Thyroid gland (tissue), 4 donors: ENCODE measurements around the gene SERPINC1. TPM values are rescaled to one million over a fixed set of nuclear protein-coding genes. Genes with fewer than 3 reads are reported as not detected.

Experiments used
- DNase-seq, 2 donors: peaks; one replicate each; pipeline ENCODE4 v3.0.0-alpha.2; 2019
- H3K27ac ChIP-seq, 3 donors: fragments of 200-600 bp; sonication (generic); 1 replicate in 2 of 3; 2 replicates in 1 of 3; pipeline ENCODE4 v1.5.1; 2016 to 2019; ENCODE audit warnings: mild to moderate bottlenecking in 1 of 3, moderate library complexity in 1 of 3
- H3K27me3 ChIP-seq: fragments of 200-600 bp; sonication (generic); one replicate; pipeline ENCODE4 v1.5.1; 2019
- H3K36me3 ChIP-seq, 2 donors: fragments of 200-600 bp; sonication (generic); one replicate each; pipeline ENCODE4 v1.5.1; 2016 to 2019
- H3K4me1 ChIP-seq, 2 donors: fragments of 200-600 bp; sonication (generic); one replicate each; pipeline ENCODE4 v1.5.1; 2017 to 2019
- H3K4me3 ChIP-seq, 3 donors: fragments of 200-600 bp; sonication (generic); replicated peaks in 1 of 3; 1 replicate in 2 of 3; 2 replicates in 1 of 3; pipeline ENCODE4 v1.5.1; 2016; ENCODE audit warnings: mild to moderate bottlenecking in 1 of 3
- H3K9me3 ChIP-seq: fragments of 200-600 bp; sonication (generic); one replicate; pipeline ENCODE4 v1.5.1; 2017
- POLR2A ChIP-seq, 2 donors: fragments of 450-650 bp; IDR thresholded peaks; one replicate each; pipeline ENCODE4 v1.6.1; 2017; ENCODE audit warnings: antibody characterized with exemption in 2 of 2, mild to moderate bottlenecking in 2 of 2, moderate library complexity in 1 of 2
- WGBS, 2 donors: methylation state at CpG; one replicate each; pipeline ENCODE4 v1.1.5; 2017; 5-methylcytosine and 5-hydroxymethylcytosine counted together
- intact Hi-C: fragments of 100-400 bp; cut with DNase I; formaldehyde crosslinking; loops from one replicate; pipeline ENCODE4 v1.15.1; 2023
- total RNA-seq, 4 donors: library from RNA; depleted of rRNA; stranded (reverse); fragments of >200 nt; gene quantifications; one replicate each; pipeline ENCODE4 v1.2.3, GENCODE V29; 2016
- TF ChIP-seq, protein P1 (sequence below), 6 experiments: fragments of 200-600 bp in 3 of 6; fragments of 450-650 bp in 3 of 6; sonication (generic) in 3 of 6; IDR thresholded peaks; one replicate each; pipeline ENCODE4 v1.5.1; 2016 to 2019; ENCODE audit warnings: antibody characterized with exemption in 6 of 6, mild to moderate bottlenecking in 2 of 6, inconsistent platforms in 1 of 6, moderate library complexity in 1 of 6

Gene SERPINC1
- total RNA-seq, 4 donors from 2014 or later: not detected

DNA sequence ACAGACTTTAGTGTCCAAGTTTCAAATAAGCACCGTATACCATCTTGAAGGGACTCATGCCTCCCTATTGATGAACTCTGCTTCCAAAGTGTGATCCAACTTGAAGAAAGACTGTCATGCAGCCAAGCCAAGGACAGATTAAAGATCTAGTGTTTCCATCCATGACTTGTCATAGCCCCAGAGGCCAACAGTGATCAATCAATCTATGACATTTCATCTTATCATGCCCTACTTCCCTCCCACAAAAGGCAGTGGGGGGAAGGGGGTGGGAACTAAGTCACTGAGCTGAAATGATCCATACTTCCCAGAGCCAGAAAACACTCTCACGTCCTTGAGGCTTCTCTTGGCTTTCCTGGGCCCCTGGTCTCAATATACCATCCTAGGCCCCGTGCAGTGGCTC lies 4.0 kb downstream of the SERPINC1 start:
- Histone ChIP-seq H3K36me3 (no peaks in the 10 kb centered on the region), H3K27me3 (no peaks in the 10 kb centered on the region), H3K27ac (no peak overlapping the region), H3K4me3 (no peak overlapping the region), H3K9me3 (no peaks in the 10 kb centered on the region), H3K4me1 (peaks cover 0 to 6% of the 10 kb centered on the region in 2 donors)
- intact Hi-C loops: no loop called here
- 91 to 95% methylated on average over 3 of the region's 3 CpGs for WGBS, 2 donors
- TF ChIP-seq POLR2A (IDR thresholded peaks at IDR 0.05): no peak
- TF ChIP-seq, protein P1, sequence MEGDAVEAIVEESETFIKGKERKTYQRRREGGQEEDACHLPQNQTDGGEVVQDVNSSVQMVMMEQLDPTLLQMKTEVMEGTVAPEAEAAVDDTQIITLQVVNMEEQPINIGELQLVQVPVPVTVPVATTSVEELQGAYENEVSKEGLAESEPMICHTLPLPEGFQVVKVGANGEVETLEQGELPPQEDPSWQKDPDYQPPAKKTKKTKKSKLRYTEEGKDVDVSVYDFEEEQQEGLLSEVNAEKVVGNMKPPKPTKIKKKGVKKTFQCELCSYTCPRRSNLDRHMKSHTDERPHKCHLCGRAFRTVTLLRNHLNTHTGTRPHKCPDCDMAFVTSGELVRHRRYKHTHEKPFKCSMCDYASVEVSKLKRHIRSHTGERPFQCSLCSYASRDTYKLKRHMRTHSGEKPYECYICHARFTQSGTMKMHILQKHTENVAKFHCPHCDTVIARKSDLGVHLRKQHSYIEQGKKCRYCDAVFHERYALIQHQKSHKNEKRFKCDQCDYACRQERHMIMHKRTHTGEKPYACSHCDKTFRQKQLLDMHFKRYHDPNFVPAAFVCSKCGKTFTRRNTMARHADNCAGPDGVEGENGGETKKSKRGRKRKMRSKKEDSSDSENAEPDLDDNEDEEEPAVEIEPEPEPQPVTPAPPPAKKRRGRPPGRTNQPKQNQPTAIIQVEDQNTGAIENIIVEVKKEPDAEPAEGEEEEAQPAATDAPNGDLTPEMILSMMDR (IDR thresholded peaks at IDR 0.05): no peak
- DNase-seq: no peak

DNA sequence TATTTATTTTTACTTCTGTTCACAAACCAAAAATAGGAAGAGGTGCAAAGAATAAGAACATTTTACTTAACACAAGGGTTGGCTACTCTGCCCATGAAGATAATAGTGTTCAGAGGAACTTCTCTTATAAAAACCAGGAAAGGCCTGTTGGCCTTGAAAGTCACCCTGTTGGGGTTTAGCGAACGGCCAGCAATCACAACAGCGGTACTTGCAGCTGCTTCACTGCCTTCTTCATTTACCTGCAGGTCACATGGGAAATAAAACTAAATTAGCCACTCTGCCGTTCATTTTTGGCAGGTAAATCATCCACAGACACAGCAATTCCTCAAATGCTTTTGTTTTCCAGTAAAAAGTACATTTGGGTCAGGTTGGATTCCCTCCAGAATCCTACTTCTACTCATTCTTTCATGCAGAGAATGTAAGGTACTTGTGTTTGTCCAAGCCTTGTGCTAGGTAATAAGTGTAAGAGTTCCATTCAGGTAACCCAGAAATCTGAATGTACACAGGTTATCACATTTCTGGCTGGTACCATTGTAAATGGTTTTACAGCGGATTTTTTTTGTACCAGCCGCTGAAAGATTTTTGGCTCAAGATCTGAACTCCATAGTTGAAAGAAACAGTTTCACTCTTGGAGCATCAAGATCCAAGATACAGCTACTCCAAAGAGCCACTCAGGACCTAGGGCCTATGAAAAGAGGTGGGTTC lies 13.1 kb downstream of the SERPINC1 start:
- 30 to 39% methylated on average over 6 of the region's 6 CpGs for WGBS, 2 donors
- DNase-seq: peak; percentile 65 to 70
- Histone ChIP-seq H3K36me3 (no peaks in the 10 kb centered on the region), H3K4me1 (peaks cover 23 to 34% of the 10 kb centered on the region in 2 donors), H3K9me3 (no peaks in the 10 kb centered on the region), H3K27ac (peak overlapping the region; percentile 40 to 67 (median 52)), H3K27me3 (no peaks in the 10 kb centered on the region), H3K4me3 (no peak overlapping the region)
- intact Hi-C loops: no loop called here
- TF ChIP-seq POLR2A (IDR thresholded peaks at IDR 0.05): no peak
- TF ChIP-seq, protein P1 (IDR thresholded peaks at IDR 0.05): no peak

DNA sequence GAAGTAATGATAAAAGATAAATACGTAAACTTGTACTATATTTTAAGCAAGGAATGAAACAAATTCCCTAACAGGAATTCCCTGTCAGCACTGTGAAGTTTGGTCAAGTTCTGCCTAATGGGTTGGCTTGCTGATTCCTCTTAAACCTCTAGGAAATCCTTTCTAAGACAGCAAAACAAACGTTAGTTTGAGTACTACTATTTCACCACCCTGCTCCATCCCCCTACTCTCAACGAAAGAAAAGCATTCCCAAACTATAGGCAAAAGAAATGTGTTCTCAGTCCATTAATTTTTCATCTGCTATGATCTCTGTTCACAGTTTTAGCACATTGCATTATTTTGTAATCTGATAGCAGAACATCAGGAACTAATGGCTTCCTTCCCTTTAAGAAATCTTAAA lies 16.1 kb downstream of the SERPINC1 start:
- Histone ChIP-seq H3K27ac (no peak overlapping the region), H3K27me3 (no peaks in the 10 kb centered on the region), H3K4me1 (peaks cover 19 to 25% of the 10 kb centered on the region in 2 donors), H3K4me3 (no peak overlapping the region), H3K36me3 (no peaks in the 10 kb centered on the region), H3K9me3 (no peaks in the 10 kb centered on the region)
- no peak for DNase-seq
- TF ChIP-seq, protein P1 (IDR thresholded peaks at IDR 0.05): no peak
- no peak for TF ChIP-seq POLR2A (IDR thresholded peaks at IDR 0.05)
- intact Hi-C loops: no loop called here
- 49 to 59% methylated on average over 3 of the region's 3 CpGs for WGBS, 2 donors

DNA sequence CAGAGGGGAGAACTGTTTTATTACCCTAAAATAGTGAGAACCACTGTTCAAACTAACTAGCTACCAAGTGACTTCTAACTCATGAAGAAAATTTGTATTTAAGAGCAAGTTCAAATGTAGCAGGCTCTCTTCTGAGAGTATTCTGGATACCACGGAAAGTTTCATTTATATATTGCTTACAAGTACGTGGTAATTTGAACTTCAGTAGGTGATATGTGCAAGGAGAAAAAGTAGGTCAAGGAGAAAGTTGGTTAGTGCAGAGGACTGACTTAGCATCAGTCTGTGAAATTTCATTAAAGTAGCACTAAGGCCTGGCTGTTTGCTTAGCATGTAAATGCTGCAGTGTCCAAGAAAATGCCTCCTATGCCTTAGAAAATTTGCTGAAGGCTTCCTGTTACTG lies 16.7 kb downstream of the SERPINC1 start:
- DNase-seq: no peak
- intact Hi-C loops: no loop called here
- peaks cover 19 to 25% of the 10 kb centered on the region in 2 donors for H3K4me1 ChIP-seq
- TF ChIP-seq, protein P1 (IDR thresholded peaks at IDR 0.05): no peak
- TF ChIP-seq POLR2A (IDR thresholded peaks at IDR 0.05): no peak
- no peak overlapping the region for H3K27ac ChIP-seq
- no peaks in the 10 kb centered on the region for H3K36me3 ChIP-seq
- no peaks in the 10 kb centered on the region for H3K9me3 ChIP-seq
- no peaks in the 10 kb centered on the region for H3K27me3 ChIP-seq
- WGBS, 2 donors: 41 to 49% methylated on average over 2 of the region's 2 CpGs
- H3K4me3 ChIP-seq: no peak overlapping the region

DNA sequence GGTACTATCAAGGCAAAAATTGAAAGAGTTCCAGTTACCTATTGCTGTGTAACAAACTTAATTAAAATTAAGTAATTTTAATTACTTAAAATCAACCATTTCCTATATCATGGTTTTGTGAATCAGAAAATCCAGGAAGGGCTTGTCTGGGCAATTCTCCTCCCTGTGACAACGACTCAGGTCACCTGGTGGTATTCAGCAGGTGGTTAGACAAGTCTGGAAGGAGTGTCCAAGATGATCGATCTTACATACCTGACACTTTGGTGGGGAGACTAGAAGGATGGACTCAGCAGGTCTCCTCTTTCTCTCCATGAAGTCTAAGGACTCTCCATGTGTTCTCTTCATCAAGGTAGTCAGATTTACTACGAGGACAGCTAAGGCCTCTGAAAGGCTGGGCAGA lies 22.9 kb downstream of the SERPINC1 start:
- TF ChIP-seq, protein P1 (IDR thresholded peaks at IDR 0.05): no peak
- no peak for TF ChIP-seq POLR2A (IDR thresholded peaks at IDR 0.05)
- DNase-seq: no peak
- Histone ChIP-seq H3K27me3 (no peaks in the 10 kb centered on the region), H3K27ac (no peak overlapping the region), H3K4me3 (no peak overlapping the region), H3K9me3 (no peaks in the 10 kb centered on the region), H3K36me3 (no peaks in the 10 kb centered on the region), H3K4me1 (no peaks in the 10 kb centered on the region)
- intact Hi-C loops: no loop called here
- 95% methylated on average over 3 of the region's 3 CpGs for WGBS, 2 donors
